HEK293T (cell line): ENCODE data around the gene PTPRCAP.

ENCODE experiments used
- CTCF ChIA-PET: fragments of 350-600 bp; formaldehyde crosslinking; extraction: SDS; loops from one replicate; lab custom pipeline; 2021; ENCODE audit warnings: antibody characterized with exemption, inconsistent platforms; lab: Yijun Ruan, JAX
- POLR2A ChIA-PET: fragments of 350-600 bp; formaldehyde crosslinking; extraction: SDS; loops from one replicate; lab custom pipeline; 2020; ENCODE audit warnings: antibody characterized with exemption, inconsistent platforms; lab: Yijun Ruan, JAX
- DNase-seq: peaks from one replicate; pipeline ENCODE4 v3.0.0; 2012; ENCODE audit warnings: mixed read lengths; ENCODE audit errors: extremely low spot score
- ARNT ChIP-seq: fragments of 450-650 bp; IDR thresholded peaks from 2 replicates; pipeline ENCODE4 v1.6.1; 2017; ENCODE audit warnings: mild to moderate bottlenecking
- BHLHE40 ChIP-seq: fragments of 450-650 bp; IDR thresholded peaks from 2 replicates; pipeline ENCODE4 v1.6.1; 2016; ENCODE audit warnings: mild to moderate bottlenecking, moderate library complexity, borderline replicate concordance
- CTBP1 ChIP-seq: fragments of 450-650 bp; IDR thresholded peaks from 2 replicates; pipeline ENCODE4 v1.6.1; 2016; ENCODE audit warnings: borderline replicate concordance
- ELF4 ChIP-seq: fragments of 450-650 bp; IDR thresholded peaks from 2 replicates; pipeline ENCODE4 v1.6.1; 2017; ENCODE audit warnings: antibody characterized with exemption
- FOXA1 ChIP-seq: fragments of 450-650 bp; IDR thresholded peaks from 2 replicates; pipeline ENCODE4 v1.6.1; 2016; ENCODE audit warnings: mild to moderate bottlenecking
- FOXK2 ChIP-seq: fragments of 450-650 bp; IDR thresholded peaks from 2 replicates; pipeline ENCODE4 v1.6.1; 2016; ENCODE audit warnings: mild to moderate bottlenecking
- FOXM1 ChIP-seq: fragments of 450-650 bp; IDR thresholded peaks from 2 replicates; pipeline ENCODE4 v1.6.1; 2017; ENCODE audit warnings: mild to moderate bottlenecking, borderline replicate concordance
- HDGF ChIP-seq: fragments of 450-650 bp; IDR thresholded peaks from 2 replicates; pipeline ENCODE4 v1.6.1; 2017; ENCODE audit warnings: antibody characterized with exemption, borderline replicate concordance
- L3MBTL2 ChIP-seq: fragments of 450-650 bp; conservative IDR thresholded peaks from 2 replicates; pipeline ENCODE4 v1.6.1; 2016; ENCODE audit warnings: mild to moderate bottlenecking
- LEF1 ChIP-seq: fragments of 450-650 bp; IDR thresholded peaks from 2 replicates; pipeline ENCODE4 v1.6.1; 2017; ENCODE audit warnings: mild to moderate bottlenecking, borderline replicate concordance
- NFRKB ChIP-seq: fragments of 450-650 bp; IDR thresholded peaks from 2 replicates; pipeline ENCODE4 v1.6.1; 2016; ENCODE audit warnings: mild to moderate bottlenecking, moderate library complexity
- PKNOX1 ChIP-seq: fragments of 450-650 bp; IDR thresholded peaks from 2 replicates; pipeline ENCODE4 v1.6.1; 2016
- SP1 ChIP-seq: fragments of 450-650 bp; IDR thresholded peaks from 2 replicates; pipeline ENCODE4 v1.6.1; 2017
- SUZ12 ChIP-seq: fragments of 450-650 bp; IDR thresholded peaks from 2 replicates; pipeline ENCODE4 v1.6.1; 2016; ENCODE audit warnings: mild to moderate bottlenecking
- TARDBP ChIP-seq: fragments of 450-650 bp; IDR thresholded peaks from 2 replicates; pipeline ENCODE4 v1.6.1; 2016
- ZNF384 ChIP-seq: fragments of 450-650 bp; IDR thresholded peaks from 2 replicates; pipeline ENCODE4 v1.6.1; 2016

The PTPRCAP gene

GRCh38 chr11:67457453-67457852 lies 20.0 kb upstream of the PTPRCAP start:
- ChIA-PET CTCF (no interaction called here), POLR2A (no interaction called here)
- TF ChIP-seq LEF1 (no peak), NFRKB (no peak), FOXA1 (no peak), FOXK2 (no peak), ARNT (no peak), ELF4 (no peak), BHLHE40 (no peak), HDGF (no peak), SP1 (no peak), L3MBTL2 (no peak), FOXM1 (no peak), TARDBP (no peak), ZNF384 (no peak)
- DNase-seq: no peak

GRCh38 chr11:67456068-67456705 lies 18.7 kb upstream of the PTPRCAP start:
- DNase-seq: no peak
- CTCF ChIA-PET: no interaction called here
- POLR2A ChIA-PET: interaction anchor here (0.5 to 1.3 kb wide), 3 partner anchors 11 to 36 kb away, joined by 3 to 4 read pairs (median 4); partner anchors contain the start of gene AIP
- no peak for TF ChIP-seq CTBP1
- no peak for TF ChIP-seq TARDBP

GRCh38 chr11:67455054-67455453 lies 17.6 kb upstream of the PTPRCAP start, which contains the start of gene CABP4:
Gene CABP4 (plus strand): TSS chr11:67455354. CDS start chr11:67455424, 70 bp downstream.
- TF ChIP-seq HDGF (no peak), PKNOX1 (no peak)
- CTCF ChIA-PET: no interaction called here
- POLR2A ChIA-PET: interaction anchor here (2.0 kb wide), 1 partner anchor 13 kb away, joined by 5 read pairs; no protein-coding TSS in a partner anchor
- no peak for DNase-seq

GRCh38 chr11:67453816-67454732 lies 16.6 kb upstream of the PTPRCAP start:
- TF ChIP-seq TARDBP: no peak
- no peak for TF ChIP-seq BHLHE40
- TF ChIP-seq NFRKB: no peak
- no peak for TF ChIP-seq FOXM1
- TF ChIP-seq ARNT: no peak
- no peak for TF ChIP-seq LEF1
- no peak for TF ChIP-seq L3MBTL2
- no peak for TF ChIP-seq CTBP1
- no peak for TF ChIP-seq SP1
- TF ChIP-seq PKNOX1: no peak
- no peak for TF ChIP-seq SUZ12
- no peak for TF ChIP-seq ELF4
- ChIA-PET CTCF (no interaction called here), POLR2A (interaction anchor here (2.0 kb wide), 1 partner anchor 14 kb away, joined by 5 read pairs; no protein-coding TSS in a partner anchor)
- DNase-seq: no peak

GRCh38 chr11:67452141-67452952 lies 14.9 kb upstream of the PTPRCAP start, which contains the start of gene GPR152:
Gene GPR152 (minus strand): TSS chr11:67452729. CDS start chr11:67452724, 5 bp downstream.
- POLR2A ChIA-PET: interaction anchor here (0.9 to 1.5 kb wide), 4 partner anchors 13 to 61 kb away, joined by 3 to 5 read pairs (median 3); partner anchors contain the start of genes PPP1CA and RAD9A
- TF ChIP-seq BHLHE40 (no peak), L3MBTL2 (no peak), FOXK2 (no peak)
- DNase-seq: no peak
- CTCF ChIA-PET: no interaction called here

- CTCF ChIA-PET: no interaction called here
- no peak for DNase-seq
- POLR2A ChIA-PET: interaction anchor here (0.9 to 1.5 kb wide), 5 partner anchors 9 to 60 kb away, joined by 3 to 5 read pairs (median 3); partner anchors contain the start of genes PPP1CA and RAD9A
- TF ChIP-seq NFRKB (no peak), FOXA1 (no peak), PKNOX1 (no peak), HDGF (no peak), ARNT (no peak), ZNF384 (no peak), LEF1 (no peak)
Measured at GRCh38 chr11:67451658-67451976, 14.1 kb upstream of the PTPRCAP start.
